ENCODE data around the gene B4GALNT3. TPM values are rescaled to one million over a fixed set of nuclear protein-coding genes. Genes with fewer than 3 reads are reported as not detected.

The B4GALNT3 gene
- polyA plus RNA-seq, 2 donors = 8.1 to 8.9 TPM

DNA sequence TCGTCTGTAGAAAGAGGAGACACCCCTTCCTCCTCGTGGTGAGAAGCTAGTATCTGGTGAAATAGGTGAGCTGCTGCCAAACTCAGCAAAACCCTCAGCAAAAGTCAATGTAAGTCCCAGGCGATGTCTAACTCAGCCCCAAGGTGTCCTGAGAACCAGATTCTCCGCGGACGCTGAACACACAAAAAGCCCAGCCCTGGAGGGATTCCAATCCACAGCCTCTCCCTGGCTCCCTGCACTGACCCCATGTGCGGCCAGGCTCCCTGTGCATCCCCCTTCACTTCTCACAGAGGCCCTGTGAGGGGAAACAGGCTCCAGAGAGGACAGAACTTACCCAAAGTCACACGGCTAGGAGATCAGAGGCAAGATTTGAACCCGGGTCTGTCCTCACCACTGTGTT lies 122.0 kb downstream of the B4GALNT3 start:
- Histone ChIP-seq H3K36me3 (ENCODE audit: control insufficient read depth in 2 of 2, insufficient read depth in 2 of 2, low read length in 1 of 2) (no peaks in the 10 kb centered on the region), H3K9me3 (ENCODE audit: control insufficient read depth in 2 of 2, insufficient read depth in 1 of 2, low read depth in 1 of 2, low read length in 1 of 2) (no peaks in the 10 kb centered on the region), H3K4me1 (ENCODE audit: control insufficient read depth in 2 of 2, insufficient read depth in 2 of 2, low read length in 1 of 2) (peaks cover 0 to under 1% of the 10 kb centered on the region in 2 donors), H3K27ac (ENCODE audit: low read depth in 2 of 2, low read length in 1 of 2) (no peak overlapping the region), H3K4me3 (ENCODE audit: low read depth in 1 of 2, low read length in 2 of 2) (no peak overlapping the region), H3K27me3 (ENCODE audit: control insufficient read depth in 1 of 2, insufficient read depth in 2 of 2, low read length in 2 of 2) (no peaks in the 10 kb centered on the region)
- WGBS, 2 donors = 89 to 93% methylated on average over 9 of the region's 9 CpGs

DNA sequence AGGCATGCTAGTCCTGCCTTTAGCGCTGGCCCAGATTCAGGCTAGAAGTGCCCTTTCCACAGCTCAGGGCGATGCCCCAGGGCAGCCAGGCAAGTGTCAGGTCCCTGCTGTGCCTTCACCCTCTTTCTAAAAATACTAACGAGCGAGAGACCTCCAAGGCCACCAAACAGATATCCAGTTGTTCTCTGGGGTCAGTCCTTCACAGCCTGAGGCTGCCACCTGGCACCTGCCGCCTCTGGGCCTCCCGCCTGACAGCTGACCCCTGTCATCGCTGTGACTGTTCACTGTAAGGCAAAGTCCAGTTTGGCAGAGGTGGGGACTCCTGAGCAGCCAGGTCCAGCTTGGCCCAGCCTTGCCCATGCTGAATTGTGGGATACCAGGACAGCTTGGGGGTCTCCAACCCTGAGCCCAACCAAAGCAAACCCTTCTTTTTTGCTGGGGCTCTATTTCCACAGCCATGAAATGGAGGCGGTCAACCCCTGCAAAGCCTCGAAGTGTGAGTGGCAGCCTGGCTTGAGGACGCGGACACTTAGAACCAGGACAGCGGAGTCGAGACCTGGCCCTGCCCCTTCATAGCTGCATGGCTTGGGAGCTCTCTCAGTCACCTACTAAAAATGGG lies 123.6 kb downstream of the B4GALNT3 start:
- 72 to 74% methylated on average over 13 of the region's 13 CpGs for WGBS, 2 donors
- Histone ChIP-seq H3K27ac (ENCODE audit: low read depth in 2 of 2, low read length in 1 of 2) (no peak overlapping the region), H3K4me1 (ENCODE audit: control insufficient read depth in 2 of 2, insufficient read depth in 2 of 2, low read length in 1 of 2) (no peaks in the 10 kb centered on the region), H3K9me3 (ENCODE audit: control insufficient read depth in 2 of 2, insufficient read depth in 1 of 2, low read depth in 1 of 2, low read length in 1 of 2) (no peaks in the 10 kb centered on the region), H3K4me3 (ENCODE audit: low read depth in 1 of 2, low read length in 2 of 2) (no peak overlapping the region), H3K27me3 (ENCODE audit: control insufficient read depth in 1 of 2, insufficient read depth in 2 of 2, low read length in 2 of 2) (no peaks in the 10 kb centered on the region), H3K36me3 (ENCODE audit: control insufficient read depth in 2 of 2, insufficient read depth in 2 of 2, low read length in 1 of 2) (no peaks in the 10 kb centered on the region)

DNA sequence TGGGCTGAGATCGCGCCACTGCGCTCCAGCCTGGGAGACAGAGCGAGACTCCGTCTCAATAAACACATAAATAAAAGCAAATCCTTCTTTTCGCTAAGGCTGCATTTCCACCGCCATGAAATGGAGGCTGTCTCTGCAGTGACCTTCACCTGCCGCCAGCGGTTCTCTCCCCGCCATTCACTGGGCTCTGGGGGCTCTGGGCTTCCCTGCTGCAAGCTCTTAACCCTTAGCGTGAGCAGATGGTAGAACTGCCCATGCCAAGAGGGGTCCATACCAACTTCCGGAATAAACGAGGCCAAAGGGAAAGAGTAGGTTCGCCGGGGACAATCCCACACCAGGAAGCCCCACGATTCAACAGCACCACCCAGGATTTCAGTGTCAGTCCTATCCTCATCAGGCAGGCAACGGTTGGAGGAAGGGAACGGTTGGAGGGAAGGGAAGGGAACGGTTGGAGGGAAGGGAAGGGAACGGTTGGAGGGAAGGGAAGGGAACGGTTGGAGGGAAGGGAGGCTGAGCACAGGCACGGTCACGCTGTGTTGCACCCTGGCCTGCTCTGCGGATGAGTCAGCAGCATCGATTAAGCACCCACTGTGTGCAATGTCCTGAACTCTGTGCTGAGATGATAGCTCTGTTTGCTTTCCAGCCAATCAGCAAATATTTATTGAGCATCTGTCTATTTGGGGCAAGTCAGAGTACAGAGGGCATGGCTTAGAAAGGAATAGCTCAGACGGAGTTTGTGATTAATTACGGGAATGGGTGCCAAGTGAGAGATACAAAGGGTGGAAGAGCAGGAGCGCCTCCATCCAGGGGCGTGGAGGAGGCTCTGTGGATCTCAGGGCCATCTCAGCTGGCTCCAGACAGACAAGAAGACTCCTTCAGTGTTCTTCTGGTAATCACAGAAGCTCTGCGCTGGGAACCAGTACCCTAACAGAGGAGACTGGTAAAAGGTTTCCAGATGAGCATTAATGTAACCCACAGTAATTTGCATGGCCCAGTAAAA lies 125.6 kb downstream of the B4GALNT3 start:
- no peaks in the 10 kb centered on the region for H3K9me3 ChIP-seq (ENCODE audit: control insufficient read depth in 2 of 2, insufficient read depth in 1 of 2, low read depth in 1 of 2, low read length in 1 of 2)
- H3K4me1 ChIP-seq (ENCODE audit: control insufficient read depth in 2 of 2, insufficient read depth in 2 of 2, low read length in 1 of 2) = peaks cover 0 to 7% of the 10 kb centered on the region in 2 donors
- WGBS, 2 donors = 78 to 81% methylated on average over 29 to 30 of the region's 30 CpGs
- H3K27ac ChIP-seq (ENCODE audit: low read depth in 2 of 2, low read length in 1 of 2) = no peak overlapping the region
- no peaks in the 10 kb centered on the region for H3K27me3 ChIP-seq (ENCODE audit: control insufficient read depth in 1 of 2, insufficient read depth in 2 of 2, low read length in 2 of 2)
- H3K4me3 ChIP-seq (ENCODE audit: low read depth in 1 of 2, low read length in 2 of 2) = no peak overlapping the region
- no peaks in the 10 kb centered on the region for H3K36me3 ChIP-seq (ENCODE audit: control insufficient read depth in 2 of 2, insufficient read depth in 2 of 2, low read length in 1 of 2)

DNA sequence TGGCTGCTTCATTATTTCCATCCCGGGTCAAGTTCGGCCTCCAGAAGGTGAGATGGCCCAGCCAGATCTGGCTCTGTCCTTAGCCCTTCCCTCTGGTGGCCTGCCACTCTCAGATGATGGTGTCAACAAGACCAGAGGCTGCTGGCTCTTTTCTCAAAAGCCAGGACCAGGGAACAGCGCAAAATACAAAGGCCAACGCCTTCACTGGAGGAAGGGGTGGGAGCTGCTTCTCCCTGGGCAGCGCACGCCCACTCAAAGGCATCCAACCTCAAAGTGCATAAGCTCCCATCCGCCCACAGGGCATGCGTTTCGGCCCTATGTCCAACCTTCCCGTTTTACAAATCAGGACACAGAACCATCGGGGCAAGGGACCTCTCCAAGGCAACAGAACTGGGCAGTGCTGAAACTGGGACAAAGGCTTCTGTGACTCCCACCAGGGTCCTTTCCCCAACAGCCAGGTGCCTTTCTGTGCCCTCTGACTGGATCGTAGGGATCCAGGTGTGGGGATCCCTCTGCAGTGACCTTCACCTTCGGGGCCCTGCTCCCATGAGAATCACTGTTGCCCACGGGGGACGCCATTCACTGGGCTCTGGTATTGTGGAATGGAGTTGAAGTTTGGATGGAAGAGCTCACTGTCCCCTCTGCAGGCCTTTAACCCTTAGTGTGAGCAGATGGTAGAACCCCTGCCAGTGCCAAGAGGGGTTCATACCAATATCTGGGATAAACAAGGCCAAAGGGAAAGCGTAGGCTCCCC lies 126.8 kb downstream of the B4GALNT3 start:
- no peak overlapping the region for H3K27ac ChIP-seq (ENCODE audit: low read depth in 2 of 2, low read length in 1 of 2)
- no peaks in the 10 kb centered on the region for H3K36me3 ChIP-seq (ENCODE audit: control insufficient read depth in 2 of 2, insufficient read depth in 2 of 2, low read length in 1 of 2)
- H3K4me1 ChIP-seq (ENCODE audit: control insufficient read depth in 2 of 2, insufficient read depth in 2 of 2, low read length in 1 of 2) = peaks cover under 1 to 13% of the 10 kb centered on the region in 2 donors
- no peak overlapping the region for H3K4me3 ChIP-seq (ENCODE audit: low read depth in 1 of 2, low read length in 2 of 2)
- H3K27me3 ChIP-seq (ENCODE audit: control insufficient read depth in 1 of 2, insufficient read depth in 2 of 2, low read length in 2 of 2) = no peaks in the 10 kb centered on the region
- WGBS, 2 donors = 89 to 90% methylated on average over 16 of the region's 16 CpGs
- no peaks in the 10 kb centered on the region for H3K9me3 ChIP-seq (ENCODE audit: control insufficient read depth in 2 of 2, insufficient read depth in 1 of 2, low read depth in 1 of 2, low read length in 1 of 2)

DNA sequence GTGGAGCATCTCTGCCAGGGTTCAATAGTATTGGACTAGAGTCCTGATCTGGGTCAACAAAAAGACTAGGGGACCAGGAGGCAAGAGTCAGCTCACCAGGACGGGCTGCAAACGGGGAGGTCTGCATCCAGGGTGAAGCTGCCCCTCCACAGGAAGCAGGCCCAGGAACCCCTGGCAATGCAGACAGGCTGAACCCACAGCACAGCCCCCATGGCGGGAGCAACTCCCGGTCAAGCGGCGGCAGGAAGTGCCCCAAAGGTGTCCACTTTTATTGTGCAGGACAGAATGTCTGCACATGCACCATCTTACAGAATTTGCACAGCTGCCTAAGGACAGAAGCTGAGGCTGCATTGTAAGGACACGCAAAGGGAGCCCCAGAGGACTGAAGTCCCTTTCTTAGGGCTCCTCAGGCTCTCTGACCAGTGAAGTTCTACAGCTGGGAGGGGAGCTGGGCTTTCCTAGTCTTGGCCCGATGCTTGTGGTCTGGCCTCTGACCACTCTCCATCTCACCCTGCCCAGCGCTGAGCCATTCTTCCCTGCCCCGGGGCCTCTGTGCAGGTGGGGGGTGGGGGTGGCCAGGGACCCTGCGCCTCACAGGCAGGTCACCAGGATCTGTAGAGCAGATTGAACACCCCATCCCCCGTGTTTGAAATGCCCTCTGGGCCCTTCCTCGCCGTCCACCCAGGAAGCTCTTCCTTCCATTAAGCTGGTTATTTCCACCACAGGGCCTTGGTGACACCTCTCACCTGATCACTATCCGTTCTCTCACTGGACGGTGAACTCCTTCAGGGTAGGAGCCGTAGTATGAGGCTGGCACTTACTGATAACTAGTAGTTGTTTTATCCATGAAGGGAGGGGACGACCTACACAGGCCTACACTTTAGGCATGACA lies 127.6 kb downstream of the B4GALNT3 start:
- no peak overlapping the region for H3K27ac ChIP-seq (ENCODE audit: low read depth in 2 of 2, low read length in 1 of 2)
- no peaks in the 10 kb centered on the region for H3K27me3 ChIP-seq (ENCODE audit: control insufficient read depth in 1 of 2, insufficient read depth in 2 of 2, low read length in 2 of 2)
- H3K36me3 ChIP-seq (ENCODE audit: control insufficient read depth in 2 of 2, insufficient read depth in 2 of 2, low read length in 1 of 2) = no peaks in the 10 kb centered on the region
- H3K9me3 ChIP-seq (ENCODE audit: control insufficient read depth in 2 of 2, insufficient read depth in 1 of 2, low read depth in 1 of 2, low read length in 1 of 2) = no peaks in the 10 kb centered on the region
- H3K4me3 ChIP-seq (ENCODE audit: low read depth in 1 of 2, low read length in 2 of 2) = no peak overlapping the region
- H3K4me1 ChIP-seq (ENCODE audit: control insufficient read depth in 2 of 2, insufficient read depth in 2 of 2, low read length in 1 of 2) = peaks cover 2 to 20% of the 10 kb centered on the region in 2 donors
- WGBS, 2 donors = 83 to 87% methylated on average over 18 of the region's 18 CpGs

DNA sequence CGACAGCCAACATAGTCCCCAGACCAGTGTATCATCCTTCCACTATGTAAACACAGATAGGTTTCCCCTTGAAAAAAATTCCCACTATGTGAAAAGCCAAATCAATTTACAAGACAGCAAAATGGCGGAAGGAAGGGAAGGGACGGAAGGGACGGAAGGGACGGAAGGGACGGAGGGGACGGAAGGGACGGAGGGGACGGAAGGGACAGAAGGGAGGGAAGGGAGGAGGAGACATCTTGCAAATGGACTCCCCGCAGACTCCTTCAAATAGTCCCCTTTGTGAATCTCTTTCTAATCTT lies 128.2 kb downstream of the B4GALNT3 start:
- H3K27me3 ChIP-seq (ENCODE audit: control insufficient read depth in 1 of 2, insufficient read depth in 2 of 2, low read length in 2 of 2) = no peaks in the 10 kb centered on the region
- no peaks in the 10 kb centered on the region for H3K9me3 ChIP-seq (ENCODE audit: control insufficient read depth in 2 of 2, insufficient read depth in 1 of 2, low read depth in 1 of 2, low read length in 1 of 2)
- H3K4me1 ChIP-seq (ENCODE audit: control insufficient read depth in 2 of 2, insufficient read depth in 2 of 2, low read length in 1 of 2) = peaks cover 2 to 20% of the 10 kb centered on the region in 2 donors
- no peak overlapping the region for H3K27ac ChIP-seq (ENCODE audit: low read depth in 2 of 2, low read length in 1 of 2)
- H3K36me3 ChIP-seq (ENCODE audit: control insufficient read depth in 2 of 2, insufficient read depth in 2 of 2, low read length in 1 of 2) = no peaks in the 10 kb centered on the region
- 86 to 92% methylated on average over 9 to 10 of the region's 10 CpGs for WGBS, 2 donors
- no peak overlapping the region for H3K4me3 ChIP-seq (ENCODE audit: low read depth in 1 of 2, low read length in 2 of 2)

DNA sequence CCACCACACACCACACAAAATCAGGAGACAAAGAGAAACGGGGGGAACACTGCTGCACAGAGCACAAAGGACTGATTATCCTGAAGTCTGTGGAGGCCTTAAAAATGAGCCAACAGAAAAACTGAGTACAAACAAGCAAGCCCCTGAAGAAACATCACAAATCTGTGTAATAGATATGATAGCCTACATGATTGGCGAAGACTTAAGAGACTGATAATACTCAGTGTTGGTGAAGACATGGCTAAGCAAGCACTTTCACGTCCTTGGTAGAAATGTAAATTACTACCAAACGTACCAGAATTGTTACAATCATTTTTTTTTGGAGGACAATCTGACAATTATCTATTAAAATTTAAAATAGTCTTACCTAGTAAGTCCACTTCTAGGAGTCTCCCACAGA lies 128.9 kb downstream of the B4GALNT3 start:
- no peak overlapping the region for H3K27ac ChIP-seq (ENCODE audit: low read depth in 2 of 2, low read length in 1 of 2)
- H3K27me3 ChIP-seq (ENCODE audit: control insufficient read depth in 1 of 2, insufficient read depth in 2 of 2, low read length in 2 of 2) = no peaks in the 10 kb centered on the region
- H3K36me3 ChIP-seq (ENCODE audit: control insufficient read depth in 2 of 2, insufficient read depth in 2 of 2, low read length in 1 of 2) = no peaks in the 10 kb centered on the region
- WGBS, 2 donors = 93 to 96% methylated on average over 4 of the region's 4 CpGs
- H3K9me3 ChIP-seq (ENCODE audit: control insufficient read depth in 2 of 2, insufficient read depth in 1 of 2, low read depth in 1 of 2, low read length in 1 of 2) = no peaks in the 10 kb centered on the region
- peaks cover 2 to 20% of the 10 kb centered on the region in 2 donors for H3K4me1 ChIP-seq (ENCODE audit: control insufficient read depth in 2 of 2, insufficient read depth in 2 of 2, low read length in 1 of 2)
- no peak overlapping the region for H3K4me3 ChIP-seq (ENCODE audit: low read depth in 1 of 2, low read length in 2 of 2)

DNA sequence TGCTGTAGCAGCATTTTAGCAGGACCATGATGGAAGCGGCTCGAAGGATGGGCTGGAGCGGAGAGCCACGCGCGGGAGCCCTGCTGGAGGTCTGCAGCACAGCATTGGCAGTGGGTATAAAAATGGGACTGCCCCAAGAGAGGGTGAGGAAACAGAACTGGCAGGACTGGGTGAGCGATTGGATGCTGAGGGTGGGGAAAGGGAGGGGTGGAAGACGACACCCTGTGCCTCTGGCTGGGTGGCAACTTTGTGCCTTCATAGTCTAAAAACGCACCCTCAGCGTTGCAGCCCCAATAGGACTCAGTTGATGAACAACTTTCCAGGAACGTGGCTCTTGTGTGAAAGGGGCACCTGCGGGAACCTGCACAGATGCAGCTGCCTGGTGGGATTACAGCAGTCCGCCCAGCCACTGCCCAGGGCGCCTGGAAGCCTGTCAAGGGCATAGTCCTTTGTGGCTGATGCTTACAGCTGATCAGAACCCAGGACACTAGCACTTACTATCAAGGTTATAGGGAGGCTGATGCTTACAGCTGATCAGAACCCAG lies 130.5 kb downstream of the B4GALNT3 start:
- no peaks in the 10 kb centered on the region for H3K27me3 ChIP-seq (ENCODE audit: control insufficient read depth in 1 of 2, insufficient read depth in 2 of 2, low read length in 2 of 2)
- no peak overlapping the region for H3K27ac ChIP-seq (ENCODE audit: low read depth in 2 of 2, low read length in 1 of 2)
- H3K36me3 ChIP-seq (ENCODE audit: control insufficient read depth in 2 of 2, insufficient read depth in 2 of 2, low read length in 1 of 2) = no peaks in the 10 kb centered on the region
- WGBS, 2 donors = 73 to 75% methylated on average over 14 of the region's 14 CpGs
- peaks cover 2 to 20% of the 10 kb centered on the region in 2 donors for H3K4me1 ChIP-seq (ENCODE audit: control insufficient read depth in 2 of 2, insufficient read depth in 2 of 2, low read length in 1 of 2)
- H3K4me3 ChIP-seq (ENCODE audit: low read depth in 1 of 2, low read length in 2 of 2) = no peak overlapping the region
- no peaks in the 10 kb centered on the region for H3K9me3 ChIP-seq (ENCODE audit: control insufficient read depth in 2 of 2, insufficient read depth in 1 of 2, low read depth in 1 of 2, low read length in 1 of 2)
